Neuronal stem cell (in vitro differentiated cells): ENCODE results near the gene C14orf180.

Source experiments
- DNase-seq: peaks from one replicate; pipeline ENCODE4 v3.0.0-alpha.2; 2013; ENCODE audit warnings: low spot score
- H2AFZ ChIP-seq: one replicate; pipeline ENCODE4 v1.6.1; 2013; ENCODE audit warnings: mild to moderate bottlenecking, low read length, inconsistent platforms
- H2AK5ac ChIP-seq: 2 replicates; pipeline ENCODE4 v1.6.1; 2013; ENCODE audit warnings: low read depth, mild to moderate bottlenecking, inconsistent platforms, low read length, moderate library complexity, mixed read lengths
- H2BK120ac ChIP-seq: 2 replicates; pipeline ENCODE4 v1.6.1; 2013; ENCODE audit warnings: low read depth, mild to moderate bottlenecking, inconsistent platforms, low read length, moderate library complexity, mixed read lengths
- H2BK12ac ChIP-seq: one replicate; pipeline ENCODE4 v1.6.1; 2013; ENCODE audit warnings: low read length, inconsistent platforms
- H2BK15ac ChIP-seq: 2 replicates; pipeline ENCODE4 v1.6.1; 2013; ENCODE audit warnings: mild to moderate bottlenecking, low read length, inconsistent platforms, mixed read lengths
- H2BK5ac ChIP-seq: one replicate; pipeline ENCODE4 v1.6.1; 2013; ENCODE audit warnings: inconsistent platforms, mild to moderate bottlenecking, low read length, moderate library complexity
- H3K14ac ChIP-seq: one replicate; pipeline ENCODE4 v1.6.1; 2013; ENCODE audit warnings: low read length, inconsistent platforms
- H3K18ac ChIP-seq: 2 replicates; pipeline ENCODE4 v1.6.1; 2013; ENCODE audit warnings: low read length, inconsistent platforms
- H3K23ac ChIP-seq: 2 replicates; pipeline ENCODE4 v1.6.1; 2013; ENCODE audit warnings: low read depth, mild to moderate bottlenecking, mixed read lengths, low read length, inconsistent platforms; ENCODE audit not compliant: poor library complexity
- H3K27ac ChIP-seq: replicated peaks from 3 replicates; pipeline ENCODE4 v1.5.1; 2013; ENCODE audit warnings: low read length, inconsistent platforms
- H3K27me3 ChIP-seq, 3 experiments: 2 replicates each; pipeline ENCODE4 v1.6.1; 2013; ENCODE audit warnings: low read length in 3 of 3, mild to moderate bottlenecking in 2 of 3, inconsistent platforms in 1 of 3, low read depth in 1 of 3, mixed read lengths in 1 of 3, moderate library complexity in 1 of 3; ENCODE audit not compliant: control insufficient read depth in 3 of 3, insufficient read depth in 3 of 3
- H3K36me3 ChIP-seq, 2 donors: replicated peaks in 1 of 2; 2 replicates each; pipeline ENCODE4 v1.6.1; 2013; ENCODE audit warnings: low read length in 2 of 2; ENCODE audit not compliant: control insufficient read depth in 2 of 2, insufficient read depth in 2 of 2
- H3K4ac ChIP-seq: 2 replicates; pipeline ENCODE4 v1.6.1; 2013; ENCODE audit warnings: inconsistent platforms, mild to moderate bottlenecking, low read length, moderate library complexity
- H3K4me1 ChIP-seq, 2 donors: 1 replicate in 1 of 2; 2 replicates in 1 of 2; pipeline ENCODE4 v1.6.1; 2013; ENCODE audit warnings: low read length in 2 of 2, low read depth in 1 of 2; ENCODE audit not compliant: control insufficient read depth in 2 of 2, insufficient read depth in 1 of 2
- H3K4me2 ChIP-seq: one replicate; pipeline ENCODE4 v1.6.1; 2013; ENCODE audit warnings: mild to moderate bottlenecking, low read length, inconsistent platforms; ENCODE audit not compliant: insufficient read depth, poor library complexity, severe bottlenecking
- H3K4me3 ChIP-seq, 2 donors: 2 replicates each; pipeline ENCODE4 v1.5.1; 2013; ENCODE audit warnings: low read length in 2 of 2, mild to moderate bottlenecking in 2 of 2, inconsistent platforms in 1 of 2, moderate library complexity in 1 of 2
- H3K79me1 ChIP-seq: one replicate; pipeline ENCODE4 v1.6.1; 2013; ENCODE audit warnings: low read depth, mild to moderate bottlenecking, inconsistent platforms, low read length, moderate library complexity
- H3K9ac ChIP-seq: one replicate; pipeline ENCODE4 v1.6.1; 2013; ENCODE audit warnings: mild to moderate bottlenecking, low read depth, low read length, inconsistent platforms; ENCODE audit not compliant: poor library complexity
- H3K9me3 ChIP-seq, 2 donors: replicated peaks in 1 of 2; 2 replicates each; pipeline versions ENCODE3 to v1.6.1; 2013; ENCODE audit warnings: low read length in 2 of 2, mild to moderate bottlenecking in 2 of 2, inconsistent platforms in 1 of 2, low read depth in 1 of 2, mixed read lengths in 1 of 2, moderate library complexity in 1 of 2; ENCODE audit not compliant: control insufficient read depth in 2 of 2, insufficient read depth in 1 of 2
- H4K8ac ChIP-seq: one replicate; pipeline ENCODE4 v1.6.1; 2013; ENCODE audit warnings: low read depth, mild to moderate bottlenecking, inconsistent platforms, low read length, moderate library complexity
- H4K91ac ChIP-seq: one replicate; pipeline ENCODE4 v1.6.1; 2013; ENCODE audit warnings: low read length, low read depth, mild to moderate bottlenecking, inconsistent platforms; ENCODE audit not compliant: poor library complexity
- WGBS, 2 donors: extraction: QIAGEN DNeasy Blood & Tissue Kit; methylation state at CpG; one replicate each; pipeline ENCODE4 v1.1.7; 2013; ENCODE audit warnings: missing lambda C conversion rate in 2 of 2, mixed read lengths in 1 of 2; ENCODE audit not compliant: insufficient read length in 2 of 2, insufficient replicate concordance in 1 of 2; ENCODE audit errors: extremely low coverage in 2 of 2; 5-methylcytosine and 5-hydroxymethylcytosine counted together

Gene C14orf180

GRCh38 chr14:104589338-104590195, 10.0 kb downstream of the C14orf180 start:
- H2BK5ac ChIP-seq = peak overlapping the region; percentile 24
- no peak overlapping the region for H2BK120ac ChIP-seq
- H3K23ac ChIP-seq = peak overlapping the region; percentile 73
- H3K36me3 ChIP-seq = no peaks in the 10 kb centered on the region
- no peak overlapping the region for H2AK5ac ChIP-seq
- H3K9ac ChIP-seq = no peak overlapping the region
- no peak overlapping the region for H3K27ac ChIP-seq
- peaks cover 2 to 8% of the 10 kb centered on the region in 2 donors for H3K4me1 ChIP-seq
- no peak overlapping the region for H4K8ac ChIP-seq
- H3K79me1 ChIP-seq = peaks cover 2% of the 10 kb centered on the region
- no peak for DNase-seq
- H3K4me2 ChIP-seq = no peak overlapping the region
- no peak overlapping the region for H2BK15ac ChIP-seq
- no peak overlapping the region for H3K18ac ChIP-seq
- H3K4ac ChIP-seq = no peak overlapping the region
- H2BK12ac ChIP-seq = no peak overlapping the region
- H3K14ac ChIP-seq = no peak overlapping the region
- H3K4me3 ChIP-seq = no peak overlapping the region
- H3K9me3 ChIP-seq = peaks cover 0 to 2% of the 10 kb centered on the region in 2 donors
- H2AFZ ChIP-seq = no peak overlapping the region
- no CpG with 5 or more reads among the region's 26 CpGs for WGBS, 2 donors
- no peak overlapping the region for H4K91ac ChIP-seq
- H3K27me3 ChIP-seq = peaks cover 0 to 37% (median 3%) of the 10 kb centered on the region in 3 experiments

DNA sequence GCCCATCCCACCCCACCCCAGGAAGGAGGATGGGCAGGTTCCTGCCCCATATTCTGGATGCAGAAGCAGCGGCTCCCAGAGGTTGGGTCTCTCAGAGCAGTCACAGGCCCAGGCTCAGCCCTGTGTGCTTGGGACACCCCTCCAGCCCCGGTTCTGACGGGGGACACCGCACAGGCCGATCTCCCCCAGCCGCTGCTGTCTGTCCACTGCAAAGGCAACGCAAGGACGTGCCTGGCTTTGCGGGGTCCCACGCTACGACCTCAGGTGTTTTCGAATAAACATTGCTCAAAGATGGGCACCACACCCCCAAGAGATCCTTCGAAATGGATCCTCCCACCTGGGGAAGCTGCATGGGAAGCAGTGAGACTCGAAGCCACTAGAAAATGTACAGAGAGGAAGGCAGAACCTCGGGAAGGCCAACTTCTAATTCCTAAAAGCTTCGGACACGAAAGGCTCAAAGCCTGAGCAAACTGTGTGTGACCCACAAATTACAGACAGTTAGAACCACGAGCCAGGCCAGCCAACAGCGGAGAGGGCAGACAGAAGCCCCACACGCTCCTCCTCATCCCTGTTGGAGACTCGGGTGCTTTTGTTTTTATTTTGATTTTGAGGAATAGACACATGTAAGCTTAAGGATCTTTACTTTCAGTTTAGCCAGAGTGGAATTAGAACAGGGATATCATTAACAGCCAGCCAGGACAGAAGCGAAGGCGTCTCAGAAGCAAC, 10.8 kb downstream of the C14orf180 start:
- H3K18ac ChIP-seq = peak overlapping the region; percentile 28
- no peak for DNase-seq
- no peak overlapping the region for H3K14ac ChIP-seq
- H3K4me3 ChIP-seq = no peak overlapping the region
- H4K8ac ChIP-seq = no peak overlapping the region
- no peak overlapping the region for H2AFZ ChIP-seq
- no peak overlapping the region for H2BK5ac ChIP-seq
- no peak overlapping the region for H3K4ac ChIP-seq
- H3K27ac ChIP-seq = no peak overlapping the region
- no peak overlapping the region for H2BK120ac ChIP-seq
- peaks cover 2 to 8% of the 10 kb centered on the region in 2 donors for H3K4me1 ChIP-seq
- H2BK15ac ChIP-seq = peak overlapping the region; percentile 71
- H3K36me3 ChIP-seq = no peaks in the 10 kb centered on the region
- peaks cover 0 to 2% of the 10 kb centered on the region in 2 donors for H3K9me3 ChIP-seq
- WGBS, 2 donors = no CpG with 5 or more reads among the region's 23 CpGs
- H4K91ac ChIP-seq = no peak overlapping the region
- H3K9ac ChIP-seq = no peak overlapping the region
- H3K23ac ChIP-seq = peak overlapping the region; percentile 73
- H2BK12ac ChIP-seq = no peak overlapping the region
- peaks cover 0 to 34% (median 3%) of the 10 kb centered on the region in 3 experiments for H3K27me3 ChIP-seq
- no peak overlapping the region for H2AK5ac ChIP-seq
- H3K79me1 ChIP-seq = peaks cover 2% of the 10 kb centered on the region
- H3K4me2 ChIP-seq = no peak overlapping the region

- H3K36me3 ChIP-seq = no peaks in the 10 kb centered on the region
- H2BK5ac ChIP-seq = no peak overlapping the region
- H2BK12ac ChIP-seq = peak overlapping the region; percentile 16
- H3K4me3 ChIP-seq = no peak overlapping the region
- DNase-seq = no peak
- H3K4me2 ChIP-seq = no peak overlapping the region
- no peak overlapping the region for H2BK120ac ChIP-seq
- no peak overlapping the region for H3K27ac ChIP-seq
- no peak overlapping the region for H3K23ac ChIP-seq
- no peak overlapping the region for H4K8ac ChIP-seq
- H3K79me1 ChIP-seq = peaks cover 2% of the 10 kb centered on the region
- H3K9me3 ChIP-seq = peaks cover 0 to 2% of the 10 kb centered on the region in 2 donors
- no peak overlapping the region for H3K14ac ChIP-seq
- H3K18ac ChIP-seq = peak overlapping the region; percentile 28
- no peak overlapping the region for H3K4ac ChIP-seq
- WGBS, 2 donors = no CpG with 5 or more reads among the region's 7 CpGs
- H4K91ac ChIP-seq = no peak overlapping the region
- peaks cover 0 to 31% (median 3%) of the 10 kb centered on the region in 3 experiments for H3K27me3 ChIP-seq
- H2BK15ac ChIP-seq = no peak overlapping the region
- no peak overlapping the region for H2AFZ ChIP-seq
- no peak overlapping the region for H2AK5ac ChIP-seq
- peaks cover 2 to 8% of the 10 kb centered on the region in 2 donors for H3K4me1 ChIP-seq
- H3K9ac ChIP-seq = no peak overlapping the region
Observed at GRCh38 chr14:104591031-104591430, 11.5 kb downstream of the C14orf180 start.
